NT2/D1 (cell line): Measurements from ENCODE around the gene PAK5.
A peak's percentile ranks its signal among the peaks of the same experiment; 100 is the strongest.

Source experiments
- DNase-seq: peaks from one replicate; pipeline ENCODE4 v3.0.0-alpha.2; 2011; ENCODE audit warnings: low read depth, low spot score
- H3K27me3 ChIP-seq: 2 replicates; pipeline ENCODE4 v1.6.0; 2011; ENCODE audit warnings: mild to moderate bottlenecking; ENCODE audit not compliant: insufficient read length, insufficient read depth
- H3K36me3 ChIP-seq: 2 replicates; pipeline ENCODE4 v1.6.1; 2011; ENCODE audit warnings: mild to moderate bottlenecking, low read length, mixed read lengths; ENCODE audit not compliant: insufficient read depth, insufficient read length
- H3K4me1 ChIP-seq: 2 replicates; pipeline ENCODE4 v1.5.1; 2011; ENCODE audit not compliant: insufficient read depth, insufficient read length
- H3K4me3 ChIP-seq: 2 replicates; pipeline ENCODE4 v1.5.1; 2011; ENCODE audit warnings: low read depth; ENCODE audit not compliant: insufficient read length
- H3K9ac ChIP-seq: 2 replicates; pipeline ENCODE4 v1.6.0; 2011; ENCODE audit warnings: low read depth; ENCODE audit not compliant: insufficient read length
- H3K9me3 ChIP-seq: 2 replicates; pipeline ENCODE4 v1.5.1; 2011; ENCODE audit warnings: mild to moderate bottlenecking, low read length; ENCODE audit not compliant: insufficient read depth
- SUZ12 ChIP-seq: IDR thresholded peaks from 2 replicates; pipeline ENCODE4 v1.6.1; 2011; ENCODE audit not compliant: insufficient read length, insufficient read depth; ENCODE audit errors: extremely low read depth
- YY1 ChIP-seq: IDR thresholded peaks from 2 replicates; pipeline ENCODE4 v1.6.1; 2011; ENCODE audit not compliant: insufficient read length, insufficient read depth
- ZNF274 ChIP-seq: IDR thresholded peaks from 2 replicates; pipeline ENCODE4 v1.6.1; 2011; ENCODE audit warnings: mild to moderate bottlenecking, low read depth, low read length

Gene PAK5

GRCh38 chr20:9508696-9509178 lies 330.1 kb downstream of the PAK5 start:
- Histone ChIP-seq H3K4me1 (no peaks in the 10 kb centered on the region), H3K36me3 (no peaks in the 10 kb centered on the region), H3K9ac (no peak overlapping the region), H3K4me3 (peak overlapping the region; percentile 2), H3K9me3 (no peaks in the 10 kb centered on the region), H3K27me3 (peaks cover 89% of the 10 kb centered on the region)
- DNase-seq = no peak
- peak; percentile 36 for TF ChIP-seq SUZ12
- TF ChIP-seq YY1 = no peak
- no peak for TF ChIP-seq ZNF274

GRCh38 chr20:9508240-9508661 lies 330.6 kb downstream of the PAK5 start:
- no peak overlapping the region for H3K9ac ChIP-seq
- H3K4me3 ChIP-seq = peak overlapping the region; percentile 2
- H3K4me1 ChIP-seq = no peaks in the 10 kb centered on the region
- H3K27me3 ChIP-seq = peaks cover 84% of the 10 kb centered on the region
- no peak for DNase-seq
- no peaks in the 10 kb centered on the region for H3K36me3 ChIP-seq
- TF ChIP-seq SUZ12 = peak; percentile 5
- TF ChIP-seq YY1 = no peak
- no peak for TF ChIP-seq ZNF274
- no peaks in the 10 kb centered on the region for H3K9me3 ChIP-seq

GRCh38 chr20:9507544-9508239 lies 331.2 kb downstream of the PAK5 start:
- Histone ChIP-seq H3K36me3 (no peaks in the 10 kb centered on the region), H3K27me3 (peaks cover 78% of the 10 kb centered on the region), H3K4me1 (no peaks in the 10 kb centered on the region), H3K9me3 (no peaks in the 10 kb centered on the region), H3K4me3 (peak overlapping the region; percentile 18), H3K9ac (no peak overlapping the region)
- peak; percentile 35 for TF ChIP-seq SUZ12
- TF ChIP-seq YY1 = no peak
- no peak for TF ChIP-seq ZNF274
- no peak for DNase-seq

GRCh38 chr20:9506964-9507369 lies 331.9 kb downstream of the PAK5 start:
- H3K36me3 ChIP-seq = no peaks in the 10 kb centered on the region
- no peaks in the 10 kb centered on the region for H3K9me3 ChIP-seq
- no peaks in the 10 kb centered on the region for H3K4me1 ChIP-seq
- no peak overlapping the region for H3K9ac ChIP-seq
- TF ChIP-seq SUZ12 = peak; percentile 6
- no peak for TF ChIP-seq YY1
- DNase-seq = no peak
- peaks cover 71% of the 10 kb centered on the region for H3K27me3 ChIP-seq
- no peak overlapping the region for H3K4me3 ChIP-seq

GRCh38 chr20:9506280-9506821 lies 332.5 kb downstream of the PAK5 start:
- H3K36me3 ChIP-seq = no peaks in the 10 kb centered on the region
- H3K9me3 ChIP-seq = no peaks in the 10 kb centered on the region
- H3K4me1 ChIP-seq = no peaks in the 10 kb centered on the region
- H3K9ac ChIP-seq = no peak overlapping the region
- no peak overlapping the region for H3K4me3 ChIP-seq
- TF ChIP-seq SUZ12 (no peak), ZNF274 (no peak), YY1 (no peak)
- peaks cover 65% of the 10 kb centered on the region for H3K27me3 ChIP-seq
- no peak for DNase-seq

- no peaks in the 10 kb centered on the region for H3K4me1 ChIP-seq
- no peaks in the 10 kb centered on the region for H3K36me3 ChIP-seq
- no peak for TF ChIP-seq YY1
- no peak for TF ChIP-seq SUZ12
- no peak for TF ChIP-seq ZNF274
- H3K9me3 ChIP-seq = no peaks in the 10 kb centered on the region
- no peak for DNase-seq
- H3K4me3 ChIP-seq = no peak overlapping the region
- no peak overlapping the region for H3K9ac ChIP-seq
- peaks cover 38% of the 10 kb centered on the region for H3K27me3 ChIP-seq
Observed at GRCh38 chr20:9503526-9504245, 335.2 kb downstream of the PAK5 start.

- no peaks in the 10 kb centered on the region for H3K36me3 ChIP-seq
- no peak for TF ChIP-seq SUZ12
- TF ChIP-seq ZNF274 = no peak
- no peak for TF ChIP-seq YY1
- no peak for DNase-seq
- peaks cover 16% of the 10 kb centered on the region for H3K27me3 ChIP-seq
- no peaks in the 10 kb centered on the region for H3K4me1 ChIP-seq
- no peak overlapping the region for H3K9ac ChIP-seq
- no peaks in the 10 kb centered on the region for H3K9me3 ChIP-seq
- no peak overlapping the region for H3K4me3 ChIP-seq
Observed at GRCh38 chr20:9501473-9501872, 337.4 kb downstream of the PAK5 start.
